Hair follicular keratinocyte (primary cell): ENCODE data around the gene JAML. TPM values are rescaled to one million over a fixed set of nuclear protein-coding genes. Genes with fewer than 3 reads are reported as not detected.

Experiments
- total RNA-seq: library from RNA; depleted of rRNA; stranded (reverse); fragments of >200 nt; gene quantifications from 2 replicates; pipeline ENCODE4 v1.2.3, GENCODE V29; 2015

Gene JAML
- not detected in 2 replicates for total RNA-seq

GRCh38 chr11:118224511-118225188 is at the start of gene JAML:
TSS of gene JAML (minus strand) at chr11:118225011. CDS start at chr11:118214866, 10,145 bp downstream.

GRCh38 chr11:118263695-118264568 is 39.1 kb upstream of the JAML start, which contains the start of gene MPZL2:
TSS of gene MPZL2 (minus strand) at chr11:118264297. CDS start at chr11:118264153, 144 bp downstream.

GRCh38 chr11:118251858-118252652 is 27.2 kb upstream of the JAML start, which contains the start of gene MPZL3:
TSS of gene MPZL3 (minus strand) at chr11:118252365. CDS start at chr11:118252294, 71 bp downstream.

GRCh38 chr11:118175993-118176777 is 48.6 kb downstream of the JAML start, which contains the start of gene SCN2B:
TSS of gene SCN2B (minus strand) at chr11:118176639. CDS start at chr11:118176431, 208 bp downstream.

GRCh38 chr11:118152552-118153471 is 72.0 kb downstream of the JAML start, which contains the start of gene SCN4B:
TSS of gene SCN4B (minus strand) at chr11:118152823. CDS start at chr11:118152673, 150 bp downstream.

Other genes starting within 250 kb of the JAML start
- gene IL10RA, start 238.6 kb downstream of the JAML start, total RNA-seq, result not detected in 2 replicates
- gene TMPRSS4, start 147.9 kb downstream of the JAML start, total RNA-seq, result 0.08 and 0.15 TPM in 2 replicates
- gene SMIM35, start 138.0 kb downstream of the JAML start, total RNA-seq, result not detected in 2 replicates
- gene SCN4B, start 72.2 kb downstream of the JAML start, total RNA-seq, result 2.5 and 7.8 TPM in 2 replicates
- 0.15 and 0.23 TPM in 2 replicates for gene SCN2B, start 48.4 kb downstream of the JAML start, total RNA-seq
- gene MPZL3, start 27.4 kb upstream of the JAML start, total RNA-seq, result 11.7 and 12.1 TPM in 2 replicates
- 77.9 and 80.6 TPM in 2 replicates for gene MPZL2, start 39.3 kb upstream of the JAML start, total RNA-seq
- not detected in 2 replicates for gene CD3E, start 79.7 kb upstream of the JAML start, total RNA-seq
- gene CD3D, start 117.7 kb upstream of the JAML start, total RNA-seq, result not detected in 2 replicates
- gene CD3G, start 119.3 kb upstream of the JAML start, total RNA-seq, result not detected in 2 replicates
- 24.6 and 27.8 TPM in 2 replicates for gene UBE4A, start 134.6 kb upstream of the JAML start, total RNA-seq
- gene ATP5MG, start 176.6 kb upstream of the JAML start, total RNA-seq, result 44.9 and 67.7 TPM in 2 replicates
- gene KMT2A, start 211.5 kb upstream of the JAML start, total RNA-seq, result 19.8 and 22.3 TPM in 2 replicates